ENCODE measurements around the gene UACA.

Gene UACA

DNA sequence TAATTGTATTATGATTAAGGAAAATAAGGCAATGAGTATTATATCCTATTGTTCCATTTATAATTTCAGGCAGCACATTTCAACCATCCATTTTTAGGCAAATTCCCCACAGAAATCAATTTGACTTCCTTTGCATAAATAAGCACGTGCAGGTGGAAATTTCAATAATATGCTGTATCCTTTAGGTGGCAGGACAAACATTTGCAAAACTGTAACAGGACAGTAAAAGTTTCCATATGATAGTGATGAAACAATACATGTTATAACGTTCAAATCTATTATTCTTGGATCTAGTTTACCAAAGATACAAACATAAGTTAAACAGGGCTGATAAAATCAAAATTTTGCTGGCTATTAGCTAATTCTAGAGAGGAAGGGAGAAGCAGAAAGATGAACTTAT lies 8.5 kb downstream of the UACA start:
- TF ChIP-seq, protein P1, sequence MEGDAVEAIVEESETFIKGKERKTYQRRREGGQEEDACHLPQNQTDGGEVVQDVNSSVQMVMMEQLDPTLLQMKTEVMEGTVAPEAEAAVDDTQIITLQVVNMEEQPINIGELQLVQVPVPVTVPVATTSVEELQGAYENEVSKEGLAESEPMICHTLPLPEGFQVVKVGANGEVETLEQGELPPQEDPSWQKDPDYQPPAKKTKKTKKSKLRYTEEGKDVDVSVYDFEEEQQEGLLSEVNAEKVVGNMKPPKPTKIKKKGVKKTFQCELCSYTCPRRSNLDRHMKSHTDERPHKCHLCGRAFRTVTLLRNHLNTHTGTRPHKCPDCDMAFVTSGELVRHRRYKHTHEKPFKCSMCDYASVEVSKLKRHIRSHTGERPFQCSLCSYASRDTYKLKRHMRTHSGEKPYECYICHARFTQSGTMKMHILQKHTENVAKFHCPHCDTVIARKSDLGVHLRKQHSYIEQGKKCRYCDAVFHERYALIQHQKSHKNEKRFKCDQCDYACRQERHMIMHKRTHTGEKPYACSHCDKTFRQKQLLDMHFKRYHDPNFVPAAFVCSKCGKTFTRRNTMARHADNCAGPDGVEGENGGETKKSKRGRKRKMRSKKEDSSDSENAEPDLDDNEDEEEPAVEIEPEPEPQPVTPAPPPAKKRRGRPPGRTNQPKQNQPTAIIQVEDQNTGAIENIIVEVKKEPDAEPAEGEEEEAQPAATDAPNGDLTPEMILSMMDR (IDR thresholded peaks at IDR 0.05): peak; percentile 21; the same call in 1 of the 2 replicates

DNA sequence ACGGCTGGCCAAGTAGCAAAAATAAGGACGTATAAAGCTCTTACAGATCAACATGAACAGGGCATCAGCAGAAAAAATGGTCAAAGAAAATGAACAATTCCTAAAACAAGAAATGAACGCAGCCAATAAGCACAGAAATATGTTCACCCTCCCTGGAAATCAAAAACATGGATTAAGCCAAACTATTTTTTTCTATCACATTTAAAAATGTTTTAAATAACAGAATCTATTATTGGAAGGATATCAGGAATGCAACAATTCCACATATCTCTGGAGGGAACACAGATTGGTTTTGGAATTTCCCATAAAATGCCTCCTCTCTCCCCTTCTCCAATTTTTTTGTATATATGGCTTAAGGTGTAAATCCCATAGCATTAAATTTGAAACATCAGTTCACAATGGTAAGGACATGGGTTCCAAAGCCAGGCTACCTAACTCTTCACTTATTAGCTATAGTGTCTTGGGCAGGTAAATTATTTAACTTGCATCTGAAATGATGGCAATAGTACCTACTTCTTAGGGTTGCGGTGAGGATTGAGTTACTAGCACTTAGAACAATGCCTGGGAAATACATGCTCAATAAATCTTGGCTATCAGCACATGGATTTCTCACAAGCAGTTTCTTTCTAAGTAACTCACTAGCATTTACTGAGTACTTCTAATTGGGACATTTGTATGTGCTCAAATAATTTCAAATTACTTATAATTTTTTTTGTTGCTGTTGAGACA lies 10.1 kb downstream of the UACA start:
- TF ChIP-seq, protein P1 (IDR thresholded peaks at IDR 0.05): no peak

DNA sequence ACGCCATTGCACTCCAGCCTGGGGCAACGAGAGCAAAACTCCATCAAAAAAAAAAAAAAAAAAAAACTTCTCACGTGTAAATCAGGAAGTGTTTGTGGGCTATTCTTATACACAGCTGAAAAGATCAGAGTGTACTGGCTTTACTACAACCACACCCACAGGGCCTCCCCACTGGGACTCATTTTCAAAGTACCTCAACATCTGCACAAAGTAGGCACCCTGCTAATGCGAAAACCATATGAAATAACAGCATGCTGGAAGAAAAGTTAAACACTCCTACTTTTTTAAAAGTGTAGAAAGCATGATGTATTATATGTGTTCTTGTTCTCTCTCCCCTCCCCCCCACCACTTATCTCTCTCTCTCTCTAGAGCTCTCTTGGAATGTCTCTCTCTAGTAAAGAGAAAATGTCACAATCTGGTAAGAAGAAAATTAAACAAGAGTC lies 11.1 kb downstream of the UACA start:
- TF ChIP-seq, protein P1 (IDR thresholded peaks at IDR 0.05): no peak

DNA sequence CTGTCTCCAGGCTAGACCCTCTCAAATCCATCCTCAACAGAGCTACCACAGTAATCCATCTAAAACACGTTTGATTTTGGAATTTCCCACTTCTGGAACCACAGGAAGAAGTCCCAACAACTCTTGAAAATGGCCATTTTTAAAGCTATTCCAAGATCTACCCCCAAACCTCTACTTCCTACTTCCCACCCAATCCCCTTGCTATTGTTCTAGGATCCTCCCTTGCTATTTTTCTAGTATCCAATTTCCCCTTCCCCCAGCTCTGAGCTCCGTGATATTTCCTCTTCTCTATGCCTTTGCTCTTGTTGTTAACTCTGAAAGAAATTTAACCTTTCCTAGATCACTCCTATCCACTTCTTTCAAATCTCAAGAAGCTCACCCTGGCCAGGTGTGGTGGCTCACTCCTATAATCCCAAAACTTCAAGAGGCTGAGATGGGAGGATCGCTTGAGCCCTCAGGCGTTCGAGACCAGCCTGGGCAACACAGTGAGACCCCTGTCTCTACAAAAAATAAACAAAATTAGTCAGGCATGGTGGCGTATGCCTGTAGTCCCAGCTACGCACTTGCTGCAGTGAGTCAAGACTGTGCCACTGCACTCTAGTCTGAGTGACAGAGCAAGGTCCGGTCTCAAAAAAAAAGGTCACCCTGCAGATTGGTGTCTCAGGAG lies 13.0 kb downstream of the UACA start:
- TF ChIP-seq, protein P1 (IDR thresholded peaks at IDR 0.05): no peak

DNA sequence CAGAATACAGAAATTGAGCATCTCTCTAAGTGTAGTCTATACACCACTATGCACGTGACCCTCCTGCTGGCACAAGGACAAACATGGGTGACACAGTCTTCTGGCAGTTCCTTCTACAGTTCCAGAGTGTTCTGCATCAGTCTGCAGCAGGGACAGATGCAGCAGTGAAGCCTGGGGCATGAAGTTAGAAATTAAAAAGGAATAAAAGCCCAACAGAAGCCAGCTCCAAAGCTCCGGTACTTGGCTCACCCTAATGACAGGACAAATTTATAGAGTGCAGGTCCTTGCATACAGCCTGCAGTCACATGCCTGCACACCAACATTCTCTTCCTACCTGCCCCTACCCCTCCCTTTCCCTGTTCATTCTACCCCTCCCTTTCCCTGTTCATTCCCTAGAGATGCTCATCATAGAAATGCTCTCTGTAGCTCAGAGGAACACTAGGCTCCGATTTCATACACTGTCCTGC lies 15.0 kb downstream of the UACA start:
- TF ChIP-seq, protein P1 (IDR thresholded peaks at IDR 0.05): no peak

DNA sequence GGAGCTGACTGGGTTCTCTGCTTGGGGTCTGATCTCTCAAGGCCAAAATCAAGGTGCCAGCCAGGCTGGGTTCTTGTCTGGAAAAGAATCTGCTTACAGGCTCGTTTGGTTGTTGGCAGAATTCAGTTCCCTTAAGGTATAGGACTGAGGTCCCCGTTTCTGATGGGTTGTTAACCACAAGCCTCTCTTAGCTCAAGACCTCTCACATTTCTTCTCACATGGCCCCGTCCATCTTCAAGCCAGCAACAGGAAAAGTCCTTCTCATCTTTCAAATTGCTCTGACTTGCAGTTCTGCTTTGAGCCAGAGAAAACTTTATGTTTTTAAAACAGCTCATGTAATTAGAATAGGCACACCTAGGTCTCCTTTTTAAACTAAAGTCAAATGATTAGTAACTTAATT lies 20.4 kb downstream of the UACA start:
- TF ChIP-seq, protein P1 (IDR thresholded peaks at IDR 0.05): no peak

DNA sequence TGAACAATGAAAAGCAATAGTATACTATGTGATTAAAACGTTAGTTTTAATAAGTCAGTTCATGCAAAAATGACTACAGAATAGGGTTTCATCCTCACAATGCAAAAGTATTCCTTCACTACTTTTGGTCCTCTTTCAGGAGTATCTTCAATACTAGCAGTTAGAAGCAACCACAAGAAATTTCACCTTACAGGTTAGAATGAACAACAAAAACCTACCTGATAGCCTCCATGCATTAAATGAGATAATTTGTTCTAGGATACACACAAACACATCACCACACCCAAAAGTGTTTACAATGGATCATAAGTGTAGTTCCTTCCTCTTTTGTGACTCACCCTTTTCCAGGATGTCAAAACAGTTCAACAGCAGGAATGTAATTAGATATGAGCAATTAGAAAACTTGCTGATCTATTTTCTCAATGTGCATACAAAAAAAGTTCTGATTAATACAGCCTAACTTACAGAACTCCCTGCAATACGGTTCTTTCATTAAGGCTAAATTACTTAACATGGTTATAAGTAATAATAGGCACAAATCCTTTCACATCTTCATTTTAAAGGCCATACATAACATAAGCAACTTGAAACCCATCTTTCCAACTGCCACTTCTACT lies 21.6 kb downstream of the UACA start:
- TF ChIP-seq, protein P1 (IDR thresholded peaks at IDR 0.05): no peak
